ENCODE measurements around the gene SORBS1.

Gene SORBS1

GRCh38 chr10:95343573-95343972, 217.6 kb downstream of the SORBS1 start:
- no peak for DNase-seq (ENCODE audit: low spot score)

- no peak for DNase-seq (ENCODE audit: low spot score)
Observed at GRCh38 chr10:95341716-95342130, 219.4 kb downstream of the SORBS1 start.

GRCh38 chr10:95339863-95340262, 221.3 kb downstream of the SORBS1 start:
- no peak for DNase-seq (ENCODE audit: low spot score)

GRCh38 chr10:95337423-95338160, 223.6 kb downstream of the SORBS1 start:
- peak; percentile 37 for DNase-seq (ENCODE audit: low spot score)

- no peak for DNase-seq (ENCODE audit: low spot score)
Observed at GRCh38 chr10:95336702-95337101, 224.5 kb downstream of the SORBS1 start.

GRCh38 chr10:95335933-95336699, 225.1 kb downstream of the SORBS1 start:
- DNase-seq (ENCODE audit: low spot score): no peak

- DNase-seq (ENCODE audit: low spot score): no peak
Observed at GRCh38 chr10:95334805-95335144, 226.4 kb downstream of the SORBS1 start.

GRCh38 chr10:95333997-95334804, 227.0 kb downstream of the SORBS1 start:
- no peak for DNase-seq (ENCODE audit: low spot score)

GRCh38 chr10:95332666-95333249, 228.4 kb downstream of the SORBS1 start:
- DNase-seq (ENCODE audit: low spot score): no peak

- no peak for DNase-seq (ENCODE audit: low spot score)
Observed at GRCh38 chr10:95331596-95332130, 229.5 kb downstream of the SORBS1 start.

GRCh38 chr10:95330966-95331453, 230.2 kb downstream of the SORBS1 start:
- DNase-seq (ENCODE audit: low spot score): no peak

- no peak for DNase-seq (ENCODE audit: low spot score)
Observed at GRCh38 chr10:95329296-95329695, 231.9 kb downstream of the SORBS1 start.

GRCh38 chr10:95328013-95328412, 233.2 kb downstream of the SORBS1 start:
- DNase-seq (ENCODE audit: low spot score): no peak

GRCh38 chr10:95327367-95327766, 233.8 kb downstream of the SORBS1 start:
- peak; percentile 29 for DNase-seq (ENCODE audit: low spot score)

- DNase-seq (ENCODE audit: low spot score): no peak
Observed at GRCh38 chr10:95326396-95326795, 234.8 kb downstream of the SORBS1 start.

GRCh38 chr10:95325863-95326262, 235.3 kb downstream of the SORBS1 start:
- no peak for DNase-seq (ENCODE audit: low spot score)

GRCh38 chr10:95324436-95325268, 236.5 kb downstream of the SORBS1 start:
- DNase-seq (ENCODE audit: low spot score): no peak

GRCh38 chr10:95321554-95322301, 239.4 kb downstream of the SORBS1 start:
- no peak for DNase-seq (ENCODE audit: low spot score)

GRCh38 chr10:95319239-95319638, 241.9 kb downstream of the SORBS1 start:
- no peak for DNase-seq (ENCODE audit: low spot score)

GRCh38 chr10:95315509-95315908, 245.7 kb downstream of the SORBS1 start:
- DNase-seq (ENCODE audit: low spot score): no peak
